OCI-LY3 (cell line): ENCODE results near the gene SLC9B2.

Experiments
- CTCF ChIP-seq: fragments of 200-600, 300-600 bp; sonication (generic); IDR thresholded peaks from 2 replicates; pipeline ENCODE4 v1.5.1; 2014; ENCODE audit warnings: antibody characterized with exemption, low read length, low read depth
- EZH2phosphoT487 ChIP-seq: fragments of 200-600 bp; shearing (Covaris generic); IDR thresholded peaks from 2 replicates; pipeline ENCODE4 v1.6.1; 2018; ENCODE audit warnings: antibody characterized with exemption, mixed run types, low read depth

- no peak for TF ChIP-seq CTCF
- no peak for TF ChIP-seq EZH2phosphoT487
These were observed 20.6 kb upstream of the SLC9B2 start for GRCh38 chr4:103097112-103097511.
